Stimulated activated CD4-positive, alpha-beta T cell treated with anti-CD3 and anti-CD28 coated beads, Interleukin-12 subunit alpha, Interleukin-12 subunit beta, amount 100 ng/mL, for 24 hours (primary cell): ENCODE data around the gene HOXC12.

Source experiments
- DNase-seq, 2 experiments: peaks; one replicate each; pipeline ENCODE4 v3.0.0-alpha.2; 2020; ENCODE audit warnings: low read depth in 2 of 2

Gene HOXC12

GRCh38 chr12:54007538-54008259 lies 53.0 kb downstream of the HOXC12 start:
- DNase-seq: no peak

- DNase-seq: no peak
Measured at GRCh38 chr12:54008260-54008552, 53.5 kb downstream of the HOXC12 start.
